Measurements from ENCODE around the gene EPM2A. TPM values are rescaled to one million over a fixed set of nuclear protein-coding genes. Genes with fewer than 3 reads are reported as not detected.

The EPM2A gene
- total RNA-seq, 1 experiment from 2014 or later, result 6.4 TPM

DNA sequence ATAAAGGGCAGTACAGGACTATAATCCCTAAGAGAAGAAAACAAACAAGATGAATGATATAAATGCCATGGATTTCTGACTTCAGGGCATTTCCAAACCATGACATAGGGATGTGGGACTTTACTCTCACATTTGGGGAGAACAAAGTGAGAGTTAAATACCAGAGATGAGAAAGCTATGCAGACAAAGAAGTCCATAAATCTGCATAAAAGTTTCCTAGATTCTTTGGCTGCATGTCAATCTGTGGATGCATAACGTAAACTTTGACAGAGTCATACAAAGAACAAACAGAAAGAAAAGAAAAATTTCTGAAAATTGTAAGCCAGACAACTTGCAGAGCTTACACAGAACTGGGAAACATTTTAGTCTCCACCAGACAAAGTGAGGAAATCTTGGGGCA lies 11.7 kb downstream of the EPM2A start:
- ChIA-PET POLR2A (no interaction called here), CTCF (no interaction called here), RAD21 (ENCODE audit: low non-redundant PET in 1 of 2, low total read pairs in 2 of 2, uncharacterized antibody in 2 of 2, unreplicated experiment in 2 of 2) (no interaction called here)
- no TSS peak for BruUV-seq (replicated peaks)
- no peak for DNase-seq (ENCODE audit: low read depth, low spot score)
- H3K9ac ChIP-seq (ENCODE audit: low read length), result no peak overlapping the region
- no peak overlapping the region for H3K4me3 ChIP-seq (replicated peaks in 1 of 2; ENCODE audit: low read depth in 1 of 2, low read length in 2 of 2)
- H3K79me2 ChIP-seq (ENCODE audit: insufficient read depth, low read length), result no peaks in the 10 kb centered on the region
- H3K36me3 ChIP-seq (ENCODE audit: control insufficient read depth in 1 of 2, insufficient read depth in 2 of 2, low read length in 2 of 2), result no peaks in the 10 kb centered on the region
- TF ChIP-seq CEBPB (IDR thresholded peaks at IDR 0.05; ENCODE audit: low read depth) (no peak), POLR2AphosphoS5 (IDR thresholded peaks at IDR 0.05; ENCODE audit: low read depth, low read length) (no peak), ELF1 (IDR thresholded peaks at IDR 0.05; ENCODE audit: borderline replicate concordance, low read depth) (no peak), TCF7L2 (IDR thresholded peaks at IDR 0.05; ENCODE audit: borderline replicate concordance, extremely low read depth, insufficient read depth, insufficient read length) (no peak), FOSL1 (IDR thresholded peaks at IDR 0.05; ENCODE audit: low read depth) (no peak), SP1 (IDR thresholded peaks at IDR 0.05; ENCODE audit: low read depth) (no peak), EGR1 (IDR thresholded peaks at IDR 0.05; ENCODE audit: low read depth) (no peak), ZFX (IDR thresholded peaks at IDR 0.05) (no peak), YY1 (IDR thresholded peaks at IDR 0.05; ENCODE audit: extremely low read depth, insufficient replicate concordance, low read depth, low read length) (no peak), JUND (IDR thresholded peaks at IDR 0.05) (no peak), RAD21 (IDR thresholded peaks at IDR 0.05; ENCODE audit: low read depth) (no peak), POLR2A (IDR thresholded peaks at IDR 0.05; ENCODE audit: borderline replicate concordance, extremely low read depth, insufficient read depth, insufficient read length) (no peak), ZNF274 (IDR thresholded peaks at IDR 0.05; ENCODE audit: low read depth, low read length) (no peak)
- TF ChIP-seq, protein P1, sequence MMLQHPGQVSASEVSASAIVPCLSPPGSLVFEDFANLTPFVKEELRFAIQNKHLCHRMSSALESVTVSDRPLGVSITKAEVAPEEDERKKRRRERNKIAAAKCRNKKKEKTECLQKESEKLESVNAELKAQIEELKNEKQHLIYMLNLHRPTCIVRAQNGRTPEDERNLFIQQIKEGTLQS (IDR thresholded peaks at IDR 0.05), result no peak
- TF ChIP-seq, protein P2, sequence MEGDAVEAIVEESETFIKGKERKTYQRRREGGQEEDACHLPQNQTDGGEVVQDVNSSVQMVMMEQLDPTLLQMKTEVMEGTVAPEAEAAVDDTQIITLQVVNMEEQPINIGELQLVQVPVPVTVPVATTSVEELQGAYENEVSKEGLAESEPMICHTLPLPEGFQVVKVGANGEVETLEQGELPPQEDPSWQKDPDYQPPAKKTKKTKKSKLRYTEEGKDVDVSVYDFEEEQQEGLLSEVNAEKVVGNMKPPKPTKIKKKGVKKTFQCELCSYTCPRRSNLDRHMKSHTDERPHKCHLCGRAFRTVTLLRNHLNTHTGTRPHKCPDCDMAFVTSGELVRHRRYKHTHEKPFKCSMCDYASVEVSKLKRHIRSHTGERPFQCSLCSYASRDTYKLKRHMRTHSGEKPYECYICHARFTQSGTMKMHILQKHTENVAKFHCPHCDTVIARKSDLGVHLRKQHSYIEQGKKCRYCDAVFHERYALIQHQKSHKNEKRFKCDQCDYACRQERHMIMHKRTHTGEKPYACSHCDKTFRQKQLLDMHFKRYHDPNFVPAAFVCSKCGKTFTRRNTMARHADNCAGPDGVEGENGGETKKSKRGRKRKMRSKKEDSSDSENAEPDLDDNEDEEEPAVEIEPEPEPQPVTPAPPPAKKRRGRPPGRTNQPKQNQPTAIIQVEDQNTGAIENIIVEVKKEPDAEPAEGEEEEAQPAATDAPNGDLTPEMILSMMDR (IDR thresholded peaks at IDR 0.05 in 2 of 3, conservative IDR thresholded peaks at IDR 0.05 in 1 of 3; ENCODE audit: borderline replicate concordance in 1 of 3, insufficient read depth in 1 of 3, low read depth in 2 of 3, low read length in 2 of 3), result no peak
- TF ChIP-seq, protein P3, sequence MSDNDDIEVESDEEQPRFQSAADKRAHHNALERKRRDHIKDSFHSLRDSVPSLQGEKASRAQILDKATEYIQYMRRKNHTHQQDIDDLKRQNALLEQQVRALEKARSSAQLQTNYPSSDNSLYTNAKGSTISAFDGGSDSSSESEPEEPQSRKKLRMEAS (IDR thresholded peaks at IDR 0.05), result no peak
- no peaks in the 10 kb centered on the region for H3K4me1 ChIP-seq (ENCODE audit: control insufficient read depth in 1 of 2, insufficient read depth in 2 of 2, low read length in 2 of 2)
- no peak overlapping the region for H2AFZ ChIP-seq (ENCODE audit: low read depth, low read length, poor library complexity, severe bottlenecking)
- H4K20me1 ChIP-seq (ENCODE audit: insufficient read depth), result no peaks in the 10 kb centered on the region
- H3K9me3 ChIP-seq (ENCODE audit: control insufficient read depth in 1 of 2, insufficient read depth in 1 of 2, low read depth in 1 of 2, low read length in 2 of 2), result no peaks in the 10 kb centered on the region
- intact Hi-C loops (cut with micrococcal nuclease), result no loop called here
- H3K27me3 ChIP-seq (ENCODE audit: insufficient read depth, low read length), result no peaks in the 10 kb centered on the region
- H3K4me2 ChIP-seq (ENCODE audit: low read length), result no peak overlapping the region
- H3K9me2 ChIP-seq (ENCODE audit: insufficient read depth), result no peaks in the 10 kb centered on the region
- no peak overlapping the region for H3K27ac ChIP-seq (ENCODE audit: low read depth, low read length)
- no peak for ATAC-seq
